GM21576 (cell line): ENCODE results near the gene DIAPH3.
"Not testable (repeated sequence)": the region's sequence is repeated elsewhere in the genome, so short reads cannot be mapped to it uniquely, and the experiment has no call there.

Source experiments
- ATAC-seq: cut with Tn5 transposase; IDR thresholded peaks from one replicate; pipeline ENCODE4 v1.9.1; 2021; ENCODE audit warnings: mild to moderate bottlenecking, moderate library complexity; ENCODE audit not compliant: unreplicated experiment

The DIAPH3 gene

GRCh38 chr13:60099631-60100420 lies 63.9 kb downstream of the DIAPH3 start:
- no peak for ATAC-seq

- no peak for ATAC-seq
Observed at GRCh38 chr13:60095300-60095699, 68.4 kb downstream of the DIAPH3 start.

- ATAC-seq: no peak
Observed at GRCh38 chr13:60094385-60095088, 69.2 kb downstream of the DIAPH3 start.

GRCh38 chr13:60093425-60094019 lies 70.2 kb downstream of the DIAPH3 start:
- ATAC-seq: no peak

GRCh38 chr13:60091573-60091972 lies 72.2 kb downstream of the DIAPH3 start:
- no peak for ATAC-seq

- no peak for ATAC-seq
Observed at GRCh38 chr13:60090574-60090973, 73.2 kb downstream of the DIAPH3 start.

- not testable (repeated sequence) for ATAC-seq
Observed at GRCh38 chr13:60083780-60084179, 79.9 kb downstream of the DIAPH3 start.

GRCh38 chr13:60080850-60081249 lies 82.9 kb downstream of the DIAPH3 start:
- no peak for ATAC-seq

- no peak for ATAC-seq
Observed at GRCh38 chr13:60078226-60078625, 85.5 kb downstream of the DIAPH3 start.

- ATAC-seq: no peak
Observed at GRCh38 chr13:60075850-60076249, 87.9 kb downstream of the DIAPH3 start.

GRCh38 chr13:60074397-60074796 lies 89.3 kb downstream of the DIAPH3 start:
- ATAC-seq: no peak

GRCh38 chr13:60066226-60066625 lies 97.5 kb downstream of the DIAPH3 start:
- no peak for ATAC-seq

GRCh38 chr13:60062502-60062901 lies 101.2 kb downstream of the DIAPH3 start:
- ATAC-seq: no peak

- ATAC-seq: no peak
Observed at GRCh38 chr13:60061737-60062136, 102.0 kb downstream of the DIAPH3 start.

- no peak for ATAC-seq
Observed at GRCh38 chr13:60051754-60052285, 111.9 kb downstream of the DIAPH3 start.

GRCh38 chr13:60048353-60048752 lies 115.4 kb downstream of the DIAPH3 start:
- ATAC-seq: not testable (repeated sequence)

- ATAC-seq: no peak
Observed at GRCh38 chr13:60047918-60048317, 115.8 kb downstream of the DIAPH3 start.

- no peak for ATAC-seq
Observed at GRCh38 chr13:60044321-60044720, 119.4 kb downstream of the DIAPH3 start.

- ATAC-seq: no peak
Observed at GRCh38 chr13:60043262-60043661, 120.5 kb downstream of the DIAPH3 start.

GRCh38 chr13:60040668-60041067 lies 123.1 kb downstream of the DIAPH3 start:
- ATAC-seq: not testable (repeated sequence)

GRCh38 chr13:60035874-60036273 lies 127.9 kb downstream of the DIAPH3 start:
- no peak for ATAC-seq

GRCh38 chr13:60032851-60033250 lies 130.9 kb downstream of the DIAPH3 start:
- no peak for ATAC-seq
